AG09309 (cell line): ENCODE data around the gene ECHDC3.

Experiments used
- DNase-seq: peaks from one replicate; pipeline ENCODE4 v3.0.0-alpha.2; 2010; ENCODE audit warnings: low read depth
- H3K4me3 ChIP-seq: 2 replicates; pipeline ENCODE4 v1.5.1; 2011; ENCODE audit warnings: mild to moderate bottlenecking, low read depth, low read length, moderate library complexity; ENCODE audit not compliant: control insufficient read depth
- TF ChIP-seq, protein P1 (sequence below): IDR thresholded peaks from 2 replicates; pipeline ENCODE4 v1.5.1; 2011; ENCODE audit warnings: mild to moderate bottlenecking, low read depth, low read length, inconsistent platforms; ENCODE audit not compliant: insufficient read depth, control insufficient read depth; ENCODE audit errors: missing control alignments

Gene ECHDC3

DNA sequence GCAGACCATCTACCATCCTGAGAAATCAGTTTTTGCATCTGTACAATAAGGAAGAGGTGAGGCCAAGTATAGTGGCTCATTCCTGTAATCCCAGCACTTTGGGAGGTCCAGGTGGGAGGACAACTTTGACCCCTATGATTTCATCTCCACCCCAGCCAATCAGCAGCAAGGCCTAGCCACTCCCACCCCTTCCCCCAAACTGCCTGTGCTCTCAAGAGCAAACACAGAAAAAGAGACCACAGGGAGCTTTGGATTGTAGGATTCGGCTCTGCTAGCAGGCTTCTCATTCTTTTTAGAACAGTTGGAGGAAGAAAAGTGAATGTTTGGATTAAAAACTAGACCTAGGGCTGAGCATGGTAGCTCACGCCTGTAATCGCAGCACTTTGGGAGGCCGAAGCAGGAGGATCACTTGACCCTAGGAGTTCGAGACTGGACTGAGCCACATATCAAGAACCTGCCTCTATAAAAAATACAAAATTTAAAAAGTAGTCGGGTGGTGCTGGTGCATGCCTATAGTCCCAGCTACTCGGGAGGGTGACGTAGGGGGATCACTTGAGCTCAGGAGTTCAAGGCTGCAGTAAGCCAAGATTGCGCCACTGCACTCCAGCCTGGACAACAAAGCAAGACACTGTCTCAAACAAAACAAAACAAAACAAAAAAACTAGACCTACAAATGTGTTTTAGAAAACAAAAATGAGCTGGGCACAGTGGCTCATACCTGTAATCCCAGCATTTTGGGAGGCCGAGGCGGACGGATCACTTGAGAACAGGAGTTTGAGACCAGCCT is 55.9 kb downstream of the ECHDC3 start:
- DNase-seq, result no peak
- no peak overlapping the region for H3K4me3 ChIP-seq
- TF ChIP-seq, protein P1, sequence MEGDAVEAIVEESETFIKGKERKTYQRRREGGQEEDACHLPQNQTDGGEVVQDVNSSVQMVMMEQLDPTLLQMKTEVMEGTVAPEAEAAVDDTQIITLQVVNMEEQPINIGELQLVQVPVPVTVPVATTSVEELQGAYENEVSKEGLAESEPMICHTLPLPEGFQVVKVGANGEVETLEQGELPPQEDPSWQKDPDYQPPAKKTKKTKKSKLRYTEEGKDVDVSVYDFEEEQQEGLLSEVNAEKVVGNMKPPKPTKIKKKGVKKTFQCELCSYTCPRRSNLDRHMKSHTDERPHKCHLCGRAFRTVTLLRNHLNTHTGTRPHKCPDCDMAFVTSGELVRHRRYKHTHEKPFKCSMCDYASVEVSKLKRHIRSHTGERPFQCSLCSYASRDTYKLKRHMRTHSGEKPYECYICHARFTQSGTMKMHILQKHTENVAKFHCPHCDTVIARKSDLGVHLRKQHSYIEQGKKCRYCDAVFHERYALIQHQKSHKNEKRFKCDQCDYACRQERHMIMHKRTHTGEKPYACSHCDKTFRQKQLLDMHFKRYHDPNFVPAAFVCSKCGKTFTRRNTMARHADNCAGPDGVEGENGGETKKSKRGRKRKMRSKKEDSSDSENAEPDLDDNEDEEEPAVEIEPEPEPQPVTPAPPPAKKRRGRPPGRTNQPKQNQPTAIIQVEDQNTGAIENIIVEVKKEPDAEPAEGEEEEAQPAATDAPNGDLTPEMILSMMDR, result no peak

DNA sequence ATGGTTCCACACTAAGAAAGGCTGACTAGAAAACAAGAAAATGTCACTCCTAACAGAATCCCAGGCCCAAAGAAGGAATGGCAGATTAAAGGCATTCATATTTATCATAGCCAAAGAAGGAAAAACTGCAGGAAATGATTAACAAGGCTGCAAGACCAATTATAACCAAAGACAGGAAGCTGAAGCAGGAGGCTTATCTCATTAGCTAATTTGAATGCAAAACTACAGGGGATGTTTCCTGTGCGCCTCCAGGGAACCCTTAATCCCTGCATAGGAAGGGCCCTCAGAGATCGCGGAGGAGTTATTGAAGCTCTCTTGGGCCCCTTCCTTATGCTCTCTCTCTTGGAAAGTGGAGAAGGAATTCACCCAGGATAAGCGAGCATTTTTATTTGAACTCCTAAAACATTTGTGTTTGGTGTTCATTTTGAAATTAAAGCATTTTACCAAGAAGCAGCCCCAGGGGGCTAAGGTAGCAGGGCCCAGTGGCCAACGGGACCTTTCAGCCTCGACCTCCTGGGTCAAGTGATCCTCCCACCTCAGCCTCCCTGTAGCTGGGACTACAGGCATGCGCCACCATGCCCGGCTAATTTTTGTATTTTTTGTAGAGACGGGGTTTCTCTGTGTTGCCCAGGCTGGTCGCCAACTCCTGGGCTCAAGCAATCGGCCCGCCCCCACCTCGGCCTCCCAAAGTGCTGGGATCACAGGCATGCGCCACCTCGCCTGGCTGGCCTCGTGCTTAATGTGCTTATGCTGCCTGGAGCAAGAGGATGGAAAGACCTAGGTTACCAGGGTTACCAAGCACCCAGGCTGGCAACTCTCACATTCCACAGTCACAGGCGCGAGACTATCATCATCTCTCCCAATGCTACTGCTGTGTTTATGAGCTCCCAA is 56.9 kb downstream of the ECHDC3 start:
- no peak for DNase-seq
- TF ChIP-seq, protein P1, result no peak
- no peak overlapping the region for H3K4me3 ChIP-seq

DNA sequence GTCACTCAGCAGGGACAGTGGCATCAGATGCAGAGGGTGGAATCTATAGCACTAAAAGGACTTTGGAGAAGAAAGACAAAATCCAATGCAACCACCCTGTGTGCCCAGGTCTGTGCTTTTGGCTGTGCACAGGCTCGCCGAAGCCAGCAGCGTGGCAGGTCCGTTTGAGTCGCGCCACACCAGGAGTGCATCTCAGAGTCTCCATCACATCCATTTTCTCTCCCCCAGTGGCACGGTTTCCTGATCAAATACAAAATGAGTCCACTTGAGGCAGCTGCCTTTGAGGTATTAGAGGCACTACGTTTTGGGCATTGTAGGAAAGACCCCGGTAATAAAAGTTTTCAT is 57.5 kb downstream of the ECHDC3 start:
- DNase-seq, result no peak
- TF ChIP-seq, protein P1, result no peak
- H3K4me3 ChIP-seq, result no peak overlapping the region

GRCh38 chr10:11804336-11804735 is 62.2 kb downstream of the ECHDC3 start:
- TF ChIP-seq, protein P1, result no peak
- H3K4me3 ChIP-seq, result no peak overlapping the region
- DNase-seq, result no peak

- no peak for DNase-seq
- TF ChIP-seq, protein P1, result no peak
- no peak overlapping the region for H3K4me3 ChIP-seq
Measured at GRCh38 chr10:11805792-11806191, 63.6 kb downstream of the ECHDC3 start.

- DNase-seq, result no peak
- TF ChIP-seq, protein P1, result no peak
Measured at GRCh38 chr10:11806706-11807105, 64.5 kb downstream of the ECHDC3 start.

More at GRCh38 chr10:11806706-11807105, 64.5 kb downstream of the ECHDC3 start:
- no peak overlapping the region for H3K4me3 ChIP-seq
